GM19238 (cell line): ENCODE data around the gene PLXND1.
"Not testable (repeated sequence)": the region's sequence is repeated elsewhere in the genome, so short reads cannot be mapped to it uniquely, and the experiment has no call there.

ENCODE experiments used
- DNase-seq: peaks from one replicate; pipeline ENCODE4 v3.0.0; 2011; ENCODE audit warnings: low spot score; ENCODE audit not compliant: insufficient read length

PLXND1 gene

GRCh38 chr3:129552287-129553050 lies 54.0 kb downstream of the PLXND1 start:
- no peak for DNase-seq

- DNase-seq, result no peak
Measured at GRCh38 chr3:129549805-129550204, 56.7 kb downstream of the PLXND1 start.

DNA sequence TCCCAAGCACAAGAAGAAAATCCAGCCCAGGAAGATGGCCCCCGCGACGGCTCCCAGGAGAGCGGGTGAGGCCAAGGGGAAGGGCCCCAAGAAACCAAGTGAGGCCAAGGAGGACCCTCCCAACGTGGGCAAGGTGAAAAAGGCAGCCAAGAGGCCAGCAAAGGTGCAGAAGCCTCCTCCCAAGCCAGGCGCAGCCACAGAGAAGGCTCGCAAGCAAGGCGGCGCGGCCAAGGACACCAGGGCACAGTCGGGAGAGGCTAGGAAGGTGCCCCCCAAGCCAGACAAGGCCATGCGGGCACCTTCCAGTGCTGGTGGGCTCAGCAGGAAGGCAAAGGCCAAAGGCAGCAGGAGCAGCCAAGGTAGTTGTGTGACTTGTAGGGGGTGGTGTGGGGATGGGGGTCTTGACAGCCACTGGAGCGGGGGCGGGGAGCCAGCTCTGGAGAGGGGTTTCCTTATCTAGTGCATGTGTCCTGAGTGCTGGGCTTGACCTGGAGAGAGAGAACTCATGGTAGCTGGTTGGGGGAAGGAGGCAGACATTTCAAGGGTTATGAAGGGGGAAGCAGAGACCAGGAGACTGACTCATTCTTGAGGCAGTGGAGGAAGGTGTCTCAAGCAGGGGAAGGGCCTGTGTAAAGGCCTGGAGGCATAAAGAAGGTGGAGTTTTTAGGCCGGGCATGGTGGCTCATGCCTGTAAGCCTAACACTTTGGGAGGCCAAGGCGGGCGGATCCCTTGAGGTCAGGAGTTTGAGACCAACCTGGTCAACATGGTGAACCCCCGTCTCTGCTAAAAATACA lies 57.3 kb downstream of the PLXND1 start:
- no peak for DNase-seq

- DNase-seq, result no peak
Measured at GRCh38 chr3:129548104-129548965, 58.1 kb downstream of the PLXND1 start.

DNA sequence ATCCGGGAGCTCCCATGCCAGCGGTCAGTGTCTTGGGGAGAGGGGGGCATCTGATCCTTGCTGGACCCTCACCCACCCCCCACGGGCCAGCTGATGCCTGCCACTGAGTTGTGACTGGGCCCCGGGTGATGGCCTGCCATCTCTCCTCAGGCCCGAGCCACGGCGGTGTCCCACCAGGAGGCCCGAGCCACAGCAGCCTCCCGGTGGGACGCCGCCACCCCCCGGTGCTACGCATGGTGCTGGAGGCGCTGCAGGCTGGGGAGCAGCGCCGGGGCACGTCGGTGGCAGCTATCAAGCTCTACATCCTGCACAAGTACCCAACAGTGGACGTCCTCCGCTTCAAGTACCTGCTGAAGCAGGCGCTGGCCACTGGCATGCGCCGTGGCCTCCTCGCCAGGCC lies 59.2 kb downstream of the PLXND1 start:
- DNase-seq, result no peak

GRCh38 chr3:129545951-129546350 lies 60.5 kb downstream of the PLXND1 start:
- DNase-seq, result not testable (repeated sequence)

DNA sequence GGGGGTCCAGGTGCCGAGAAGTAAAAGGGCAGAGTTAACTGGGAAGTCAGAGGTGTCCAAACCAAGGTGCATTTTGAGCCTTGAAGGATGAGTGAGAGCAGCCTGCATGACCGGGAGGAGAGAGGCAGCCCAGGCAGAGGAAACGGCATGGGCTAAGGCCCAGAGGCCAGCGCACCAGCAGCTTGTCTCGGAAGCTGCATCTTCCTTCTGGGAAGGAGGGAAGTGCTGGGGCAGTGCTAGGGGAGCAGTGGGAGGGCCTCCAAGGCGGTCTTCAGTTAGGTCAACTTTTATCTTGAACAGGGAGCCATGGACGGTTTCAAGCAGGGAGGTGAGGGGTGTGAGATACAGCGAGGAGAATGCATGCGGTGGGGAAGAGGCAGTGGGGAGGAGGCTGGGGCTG lies 62.5 kb downstream of the PLXND1 start:
- DNase-seq, result no peak

GRCh38 chr3:129543156-129543790 lies 63.2 kb downstream of the PLXND1 start, which contains the start of gene H1-8:
Gene H1-8, plus strand, starts transcription at chr3:129543175. Its CDS starts 44 bp downstream, at chr3:129543219.
- no peak for DNase-seq

GRCh38 chr3:129542747-129543146 lies 63.7 kb downstream of the PLXND1 start:
- no peak for DNase-seq

DNA sequence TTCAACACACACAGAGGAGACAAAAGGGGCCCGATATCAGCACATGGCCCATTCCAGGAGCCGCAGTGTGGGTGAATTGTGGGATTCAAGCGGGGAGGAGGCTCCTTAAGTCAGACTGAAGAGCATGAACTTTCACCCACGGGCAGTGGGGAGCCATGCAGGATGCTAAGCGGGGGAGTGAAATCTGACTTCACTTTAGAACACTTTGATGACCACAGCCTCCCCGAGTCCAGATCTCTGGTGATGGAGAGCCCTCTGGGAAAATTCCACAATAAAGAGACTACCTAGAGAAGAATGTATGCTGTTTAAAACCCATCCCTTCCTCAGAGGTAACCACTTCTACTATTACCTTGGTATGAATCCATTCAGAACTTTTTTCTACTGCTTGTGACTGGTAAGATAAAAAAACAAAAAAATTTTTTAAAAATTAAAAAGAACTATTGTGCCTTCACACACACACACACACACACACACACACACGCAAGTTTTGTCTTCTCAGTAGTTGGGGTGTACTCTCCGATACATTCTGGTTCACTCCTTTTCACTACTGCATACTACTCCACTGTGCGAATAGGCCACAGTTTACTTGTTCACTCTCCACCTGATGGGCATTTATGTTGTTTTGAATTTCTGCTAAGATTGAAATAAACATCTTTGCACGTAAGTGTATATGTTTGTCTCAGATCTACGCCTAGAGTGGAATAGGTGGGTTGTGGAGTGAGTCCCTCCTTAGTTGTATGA lies 65.5 kb downstream of the PLXND1 start:
- DNase-seq, result no peak

- no peak for DNase-seq
Measured at GRCh38 chr3:129539206-129539605, 67.3 kb downstream of the PLXND1 start.

- no peak for DNase-seq
Measured at GRCh38 chr3:129536804-129537203, 69.7 kb downstream of the PLXND1 start.

GRCh38 chr3:129536374-129536667 lies 70.2 kb downstream of the PLXND1 start:
- no peak for DNase-seq

- DNase-seq, result no peak
Measured at GRCh38 chr3:129535075-129535474, 71.4 kb downstream of the PLXND1 start.

- DNase-seq, result no peak
Measured at GRCh38 chr3:129534428-129535027, 71.9 kb downstream of the PLXND1 start.

DNA sequence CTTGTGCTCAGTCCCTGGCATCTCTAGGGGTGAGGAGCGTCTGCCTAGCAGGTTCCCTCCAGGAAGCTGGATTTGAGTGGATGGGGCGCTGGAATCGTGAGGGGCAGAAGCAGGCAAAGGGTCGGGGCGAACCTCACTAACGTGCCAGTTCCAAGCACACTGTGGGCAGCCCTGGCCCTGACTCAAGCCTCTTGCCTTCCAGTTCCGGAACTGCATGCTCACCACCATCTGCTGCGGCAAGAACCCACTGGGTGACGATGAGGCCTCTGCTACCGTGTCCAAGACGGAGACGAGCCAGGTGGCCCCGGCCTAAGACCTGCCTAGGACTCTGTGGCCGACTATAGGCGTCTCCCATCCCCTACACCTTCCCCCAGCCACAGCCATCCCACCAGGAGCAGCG lies 73.1 kb downstream of the PLXND1 start:
- no peak for DNase-seq

GRCh38 chr3:129532261-129532660 lies 74.2 kb downstream of the PLXND1 start:
- DNase-seq, result no peak

DNA sequence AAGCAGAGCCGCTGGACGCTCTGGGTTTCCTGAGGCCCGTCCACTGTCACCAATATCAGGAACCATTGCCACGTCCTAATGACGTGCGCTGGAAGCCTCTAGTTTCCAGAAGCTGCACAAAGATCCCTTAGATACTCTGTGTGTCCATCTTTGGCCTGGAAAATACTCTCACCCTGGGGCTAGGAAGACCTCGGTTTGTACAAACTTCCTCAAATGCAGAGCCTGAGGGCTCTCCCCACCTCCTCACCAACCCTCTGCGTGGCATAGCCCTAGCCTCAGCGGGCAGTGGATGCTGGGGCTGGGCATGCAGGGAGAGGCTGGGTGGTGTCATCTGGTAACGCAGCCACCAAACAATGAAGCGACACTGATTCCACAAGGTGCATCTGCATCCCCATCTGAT lies 74.8 kb downstream of the PLXND1 start:
- DNase-seq, result no peak

GRCh38 chr3:129530821-129531220 lies 75.7 kb downstream of the PLXND1 start:
- DNase-seq, result no peak

GRCh38 chr3:129530251-129530791 lies 76.2 kb downstream of the PLXND1 start:
- no peak for DNase-seq
